ENCODE data around the gene TEX13D.

DNA sequence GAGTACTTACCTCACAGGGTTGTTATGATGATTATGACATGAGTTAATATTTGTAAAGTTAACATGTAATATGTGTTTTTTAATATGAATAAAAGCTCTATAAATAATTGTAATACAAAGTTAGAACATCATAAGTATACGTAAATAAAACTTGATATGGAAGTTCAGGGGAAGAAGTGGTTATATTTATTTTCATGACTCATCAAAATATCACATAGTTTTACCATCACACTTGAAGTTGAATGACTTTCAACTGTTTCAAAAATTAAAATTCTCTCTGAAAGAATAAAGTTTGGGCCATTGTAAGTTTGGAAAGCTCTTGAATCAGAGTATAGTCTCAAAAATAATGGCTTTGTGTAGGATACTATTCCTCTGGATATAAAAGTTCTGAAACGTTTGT, 22.2 kb downstream of the TEX13D start:
- TF ChIP-seq FOXK2 (IDR thresholded peaks at IDR 0.05) = no peak
- TF ChIP-seq ZNF384 (IDR thresholded peaks at IDR 0.05) = no peak
- TF ChIP-seq SP1 (IDR thresholded peaks at IDR 0.05) = no peak
- no peak for TF ChIP-seq NFRKB (IDR thresholded peaks at IDR 0.05)

Data from HEK293T (cell line).